Fibroblast of mammary gland (primary cell): ENCODE data around the gene CORO1C.

Experiments used
- DNase-seq: peaks from one replicate; pipeline ENCODE4 v3.0.0-alpha.2; 2010; ENCODE audit warnings: low read depth
- H3K4me3 ChIP-seq: 2 replicates; pipeline ENCODE4 v1.5.1; 2011; ENCODE audit warnings: low read depth, mild to moderate bottlenecking, low read length, moderate library complexity; ENCODE audit not compliant: control insufficient read depth
- TF ChIP-seq, protein P1 (sequence below): conservative IDR thresholded peaks from 2 replicates; pipeline ENCODE4 v1.5.1; 2011; ENCODE audit warnings: low read depth, low read length, inconsistent platforms; ENCODE audit not compliant: control insufficient read depth, insufficient read depth

The CORO1C gene

DNA sequence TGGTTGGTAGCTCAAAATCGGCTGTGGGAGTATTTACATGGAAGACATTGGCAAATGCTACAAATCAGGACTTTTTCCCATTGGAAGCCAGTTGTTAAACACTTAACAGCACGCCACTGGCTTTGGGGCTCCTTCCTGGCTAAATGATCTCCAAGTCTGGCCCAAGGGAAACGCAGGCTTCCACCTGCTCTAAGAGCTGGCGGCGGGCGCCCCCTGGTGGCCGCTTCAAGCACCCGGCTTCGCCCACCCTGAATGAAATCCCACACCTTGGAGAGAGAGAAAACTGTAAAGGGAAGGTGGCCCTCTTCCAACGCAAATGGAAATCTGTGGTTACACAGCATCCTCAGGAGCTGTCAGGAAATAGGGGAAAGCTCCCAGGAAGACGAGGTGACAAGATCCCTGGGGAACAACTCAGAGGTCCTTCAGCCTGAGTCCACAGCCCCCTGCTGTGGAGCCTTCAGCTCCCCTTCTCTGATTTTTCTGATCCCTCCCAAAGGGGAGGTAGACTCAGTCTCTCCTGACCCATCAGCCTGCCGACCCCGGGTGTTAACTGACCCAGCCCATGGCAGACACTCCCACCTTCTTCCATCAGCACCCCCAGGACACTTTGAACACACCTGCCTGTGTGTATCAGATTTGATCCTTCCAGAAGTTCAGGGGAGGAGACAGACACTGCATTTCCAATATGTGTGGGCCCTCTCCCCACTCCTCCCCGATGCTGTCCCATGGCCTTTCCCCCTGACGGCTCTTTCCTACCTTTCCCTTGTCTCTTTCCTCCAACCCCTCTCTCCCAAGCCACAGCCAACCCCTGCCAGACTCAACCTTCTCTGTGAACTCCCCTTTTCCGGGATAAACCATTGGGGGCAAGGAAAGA, 113.0 kb downstream of the CORO1C start:
- DNase-seq: peak; percentile 84
- TF ChIP-seq, protein P1, sequence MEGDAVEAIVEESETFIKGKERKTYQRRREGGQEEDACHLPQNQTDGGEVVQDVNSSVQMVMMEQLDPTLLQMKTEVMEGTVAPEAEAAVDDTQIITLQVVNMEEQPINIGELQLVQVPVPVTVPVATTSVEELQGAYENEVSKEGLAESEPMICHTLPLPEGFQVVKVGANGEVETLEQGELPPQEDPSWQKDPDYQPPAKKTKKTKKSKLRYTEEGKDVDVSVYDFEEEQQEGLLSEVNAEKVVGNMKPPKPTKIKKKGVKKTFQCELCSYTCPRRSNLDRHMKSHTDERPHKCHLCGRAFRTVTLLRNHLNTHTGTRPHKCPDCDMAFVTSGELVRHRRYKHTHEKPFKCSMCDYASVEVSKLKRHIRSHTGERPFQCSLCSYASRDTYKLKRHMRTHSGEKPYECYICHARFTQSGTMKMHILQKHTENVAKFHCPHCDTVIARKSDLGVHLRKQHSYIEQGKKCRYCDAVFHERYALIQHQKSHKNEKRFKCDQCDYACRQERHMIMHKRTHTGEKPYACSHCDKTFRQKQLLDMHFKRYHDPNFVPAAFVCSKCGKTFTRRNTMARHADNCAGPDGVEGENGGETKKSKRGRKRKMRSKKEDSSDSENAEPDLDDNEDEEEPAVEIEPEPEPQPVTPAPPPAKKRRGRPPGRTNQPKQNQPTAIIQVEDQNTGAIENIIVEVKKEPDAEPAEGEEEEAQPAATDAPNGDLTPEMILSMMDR: peak; percentile 90

DNA sequence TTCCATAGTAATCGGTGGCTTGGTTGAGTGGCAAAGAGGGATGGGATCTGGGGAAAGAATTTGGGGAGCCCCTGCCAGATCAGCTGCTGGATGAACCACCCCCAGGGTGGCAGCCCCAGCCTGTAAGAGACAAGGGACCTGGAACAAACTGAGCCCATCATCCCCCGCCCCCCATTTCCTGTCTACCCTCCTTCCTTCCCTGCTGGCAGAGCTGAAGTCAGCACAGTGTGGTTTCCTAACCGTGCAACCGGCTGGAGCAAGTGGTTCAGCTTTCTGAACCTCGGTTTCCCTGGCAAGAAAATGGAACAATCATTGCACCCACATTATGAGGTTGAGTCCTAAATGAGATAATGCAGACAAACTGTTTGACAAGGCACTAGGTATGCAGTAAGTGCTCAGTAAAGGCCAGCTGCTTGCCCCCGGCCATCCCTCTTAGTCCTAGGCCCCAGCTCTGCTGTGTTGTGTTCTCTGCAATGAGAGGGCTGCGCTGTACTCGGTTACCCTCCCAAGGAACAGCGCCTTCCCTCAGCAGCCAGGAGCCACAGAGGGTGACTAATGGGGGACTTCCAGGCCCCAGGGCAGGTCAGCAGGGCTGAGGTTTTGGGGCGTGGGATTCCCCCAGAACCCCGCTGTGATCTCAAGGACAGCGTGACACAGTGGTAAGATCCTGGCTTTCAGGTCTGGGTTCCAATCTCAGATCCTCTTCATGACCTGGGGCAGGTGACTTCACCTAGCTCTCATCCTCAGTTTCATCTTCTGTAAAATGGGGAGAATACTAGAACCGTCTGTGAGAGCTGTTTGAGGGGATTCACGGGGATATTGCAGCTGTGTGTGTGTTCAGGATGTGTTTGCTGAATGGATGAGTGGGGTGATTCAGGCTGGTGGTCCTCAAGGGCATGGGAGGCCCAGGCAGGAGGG, 114.1 kb downstream of the CORO1C start:
- TF ChIP-seq, protein P1: no peak
- peak; percentile 50 for DNase-seq
- no peak overlapping the region for H3K4me3 ChIP-seq

More for the DNA sequence above, 113.0 kb downstream of the CORO1C start:
- no peak overlapping the region for H3K4me3 ChIP-seq

DNA sequence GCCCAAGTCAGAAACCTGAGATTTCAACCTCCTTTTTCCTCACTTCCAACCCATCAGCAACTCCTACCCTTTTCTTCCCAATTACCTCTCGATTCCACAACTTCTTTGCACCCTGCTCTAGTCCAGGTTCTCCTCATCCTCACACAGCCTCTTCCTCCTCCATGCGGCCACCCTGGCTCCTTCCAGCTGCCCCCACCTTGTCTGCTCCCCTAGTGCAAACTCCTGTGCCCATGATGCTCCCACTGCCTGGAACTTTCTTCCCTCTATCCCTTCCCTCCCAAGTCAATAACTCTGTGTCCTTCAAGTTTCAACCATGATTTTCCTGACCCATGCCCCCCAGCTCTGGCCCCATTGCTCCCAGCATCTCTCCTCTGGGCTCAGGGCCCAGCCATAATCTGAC, 115.0 kb downstream of the CORO1C start:
- DNase-seq: no peak
- H3K4me3 ChIP-seq: no peak overlapping the region
- TF ChIP-seq, protein P1: no peak

DNA sequence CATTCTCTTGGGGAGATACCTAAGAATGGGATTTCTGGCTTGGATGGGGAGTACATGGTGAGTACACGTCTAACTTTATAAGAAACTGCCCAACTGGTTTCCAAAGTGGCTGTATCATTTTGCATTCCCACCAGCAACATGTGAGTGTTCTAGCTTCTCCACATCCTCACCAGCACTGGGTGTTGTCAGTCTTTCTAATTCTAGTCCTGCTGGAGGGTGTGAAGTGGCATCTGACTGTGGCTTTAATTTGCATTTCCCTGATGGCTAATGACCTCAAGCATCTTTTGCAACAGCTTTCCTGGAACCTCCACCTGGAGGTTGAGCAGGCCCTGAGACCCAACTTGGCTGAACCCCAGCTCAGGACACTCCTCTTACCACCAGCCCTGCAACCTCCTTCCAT, 115.4 kb downstream of the CORO1C start:
- TF ChIP-seq, protein P1: no peak
- no peak for DNase-seq
- H3K4me3 ChIP-seq: no peak overlapping the region

DNA sequence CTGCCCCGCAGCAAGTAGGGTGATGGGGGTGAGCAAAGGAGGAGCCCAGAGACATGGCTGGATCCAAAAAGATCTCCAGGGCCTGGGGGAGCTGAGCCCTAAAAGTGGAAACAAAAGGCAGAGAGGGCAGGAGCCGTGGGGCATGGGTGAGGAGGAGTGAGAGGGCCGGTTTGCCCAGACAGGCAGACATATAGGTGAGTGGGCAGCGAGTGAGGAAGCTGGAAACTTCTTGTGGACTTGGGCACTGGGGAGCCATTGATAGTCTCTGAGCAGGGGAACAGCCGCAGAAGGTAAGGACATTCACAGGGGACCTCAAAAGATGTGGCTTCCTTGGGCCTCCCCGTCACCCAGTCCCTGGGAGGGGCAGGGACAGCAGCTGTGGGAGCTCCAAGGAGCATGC, 116.7 kb downstream of the CORO1C start:
- TF ChIP-seq, protein P1: no peak
- H3K4me3 ChIP-seq: no peak overlapping the region
- no peak for DNase-seq

DNA sequence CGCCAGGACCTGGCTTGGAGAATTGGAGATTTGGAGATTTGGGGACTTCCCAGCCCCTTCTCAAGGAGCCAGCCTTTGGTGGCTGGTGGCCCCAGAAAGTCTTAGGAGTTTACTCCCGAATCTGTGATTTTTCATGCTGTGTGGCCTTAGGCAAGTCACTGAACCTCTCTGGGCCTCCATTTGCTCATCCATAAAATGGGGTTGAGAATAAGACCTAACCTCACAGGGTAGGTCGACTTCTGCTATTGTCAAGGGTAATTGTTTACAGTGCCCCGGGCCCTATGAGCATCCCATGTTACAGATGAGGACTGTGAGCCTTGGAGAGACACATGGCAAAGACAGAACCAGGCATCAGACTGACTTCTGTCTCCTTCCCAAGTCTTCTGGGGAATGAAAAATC, 117.3 kb downstream of the CORO1C start:
- TF ChIP-seq, protein P1: no peak

More for the DNA sequence above, 117.3 kb downstream of the CORO1C start:
- DNase-seq: no peak
- no peak overlapping the region for H3K4me3 ChIP-seq
